OCI-LY1 (cell line): ENCODE data around the gene GPR37L1.

Experiments
- H2AFZ ChIP-seq: fragments of 200-600 bp; sonication (generic), shearing (Covaris generic); 2 replicates; pipeline ENCODE4 v1.6.0; 2014; ENCODE audit warnings: antibody characterized with exemption, mild to moderate bottlenecking, low read length
- H3F3A ChIP-seq: fragments of 200-600 bp; sonication (generic), shearing (Covaris generic); 2 replicates; pipeline ENCODE4 v1.6.0; 2014; ENCODE audit warnings: mild to moderate bottlenecking, antibody characterized with exemption, low read length, moderate library complexity; ENCODE audit not compliant: insufficient read depth
- H3K27ac ChIP-seq: fragments of 200-600 bp; sonication (generic); 2 replicates; pipeline ENCODE4 v1.5.1; 2014; ENCODE audit warnings: low read length, mixed run types, mild to moderate bottlenecking, low read depth; ENCODE audit not compliant: poor library complexity, severe bottlenecking
- H3K27me3 ChIP-seq: fragments of 200-600 bp; sonication (generic); 2 replicates; pipeline ENCODE4 v1.6.0; 2014; ENCODE audit warnings: antibody characterized with exemption, mild to moderate bottlenecking, low read length, moderate library complexity; ENCODE audit not compliant: insufficient read depth
- H3K36me3 ChIP-seq: fragments of 200-600 bp; sonication (generic); 2 replicates; pipeline ENCODE4 v1.6.1; 2014; ENCODE audit warnings: mild to moderate bottlenecking, antibody characterized with exemption, low read length, moderate library complexity, mixed read lengths; ENCODE audit not compliant: insufficient read depth
- H3K4me1 ChIP-seq: fragments of 200-600 bp; sonication (generic); 2 replicates; pipeline ENCODE4 v1.5.1; 2014; ENCODE audit warnings: mild to moderate bottlenecking, low read length, moderate library complexity; ENCODE audit not compliant: insufficient read depth, severe bottlenecking
- H3K4me2 ChIP-seq: fragments of 200-600 bp; sonication (generic), shearing (Covaris generic); 2 replicates; pipeline ENCODE4 v1.6.1; 2014; ENCODE audit warnings: low read length
- H3K4me3 ChIP-seq: fragments of 200-600 bp; sonication (generic); 2 replicates; pipeline ENCODE4 v1.5.1; 2014; ENCODE audit warnings: low read length, low read depth, mild to moderate bottlenecking, mixed read lengths; ENCODE audit not compliant: poor library complexity, severe bottlenecking
- H3K79me2 ChIP-seq: fragments of 200-600 bp; shearing (Covaris generic); 2 replicates; pipeline ENCODE4 v1.6.1; 2016; ENCODE audit warnings: mixed run types, low read length, mixed read lengths; ENCODE audit not compliant: insufficient read depth
- H3K9ac ChIP-seq: fragments of 200-600 bp; sonication (generic), shearing (Covaris generic); 2 replicates; pipeline ENCODE4 v1.6.1; 2014; ENCODE audit warnings: mild to moderate bottlenecking, low read length, mixed read lengths
- H3K9me2 ChIP-seq: fragments of 200-600 bp; sonication (generic), shearing (Covaris generic); 2 replicates; pipeline ENCODE4 v1.6.1; 2014; ENCODE audit warnings: low read depth, mild to moderate bottlenecking, low read length, mixed read lengths
- H3K9me3 ChIP-seq: fragments of 200-600 bp; shearing (Covaris generic); 2 replicates; pipeline ENCODE4 v1.6.1; 2014; ENCODE audit warnings: low read length, mixed read lengths
- H4K20me1 ChIP-seq: fragments of 200-600 bp; sonication (generic), shearing (Covaris generic); 2 replicates; pipeline ENCODE4 v1.6.0; 2016; ENCODE audit warnings: mild to moderate bottlenecking, low read length; ENCODE audit not compliant: insufficient read depth
- EZH2 ChIP-seq: fragments of 200-600 bp; sonication (generic), shearing (Covaris generic); IDR thresholded peaks from 2 replicates; pipeline ENCODE4 v1.8.0; 2017; ENCODE audit warnings: borderline replicate concordance, mixed run types, mild to moderate bottlenecking, antibody characterized with exemption, low read length, moderate library complexity, mixed read lengths
- TF ChIP-seq, protein P1 (sequence below): fragments of 200-600 bp; sonication (generic), shearing (Covaris generic); IDR thresholded peaks from 2 replicates; pipeline ENCODE4 v1.5.1; 2017; ENCODE audit warnings: mild to moderate bottlenecking, antibody characterized with exemption, low read length, moderate library complexity, mixed read lengths

The GPR37L1 gene

DNA sequence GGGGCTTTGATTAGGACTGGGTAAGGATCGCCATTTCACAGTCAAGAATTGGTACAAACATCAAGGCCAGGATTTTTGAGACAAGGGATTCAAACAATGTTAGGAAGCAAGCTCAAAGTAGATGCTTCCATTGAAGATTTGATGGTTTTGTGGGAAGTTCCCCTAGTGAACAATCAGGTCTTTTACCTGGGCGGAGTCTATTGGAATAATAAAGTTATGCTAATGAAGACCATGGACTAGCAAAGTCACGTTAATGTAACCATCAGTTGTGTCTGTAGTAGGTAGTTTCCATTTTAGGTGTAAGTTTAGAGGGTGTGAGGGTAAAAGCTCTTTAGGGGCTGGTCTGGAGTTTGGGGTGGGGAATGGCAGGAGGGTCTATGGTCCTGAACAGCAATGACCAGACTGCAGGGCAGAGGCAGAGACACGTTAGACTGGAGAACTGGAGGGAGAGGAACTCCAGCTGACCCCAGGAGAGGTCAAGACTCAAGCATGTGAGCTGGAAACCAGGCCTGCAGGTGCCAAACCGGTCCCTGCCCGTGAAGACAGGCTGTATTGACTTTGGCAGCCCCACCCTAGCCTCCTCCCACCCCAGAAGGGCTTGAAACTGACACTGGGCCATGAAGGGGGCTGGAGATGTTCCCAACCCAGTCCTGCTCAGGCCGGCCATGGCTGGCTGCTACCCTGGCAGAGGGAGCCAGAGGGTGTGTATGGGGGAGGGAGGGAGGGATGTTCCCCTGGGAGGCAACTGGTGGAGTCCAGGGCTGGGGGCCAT lies 36.0 kb upstream of the GPR37L1 start:
- Histone ChIP-seq H3K4me3 (no peak overlapping the region), H3K4me2 (no peak overlapping the region), H3K27ac (no peak overlapping the region), H3K4me1 (no peaks in the 10 kb centered on the region), H3K27me3 (no peaks in the 10 kb centered on the region), H3K36me3 (no peaks in the 10 kb centered on the region), H2AFZ (no peak overlapping the region), H3K79me2 (no peaks in the 10 kb centered on the region), H4K20me1 (no peaks in the 10 kb centered on the region), H3K9me2 (no peaks in the 10 kb centered on the region), H3K9ac (no peak overlapping the region), H3K9me3 (no peaks in the 10 kb centered on the region), H3F3A (no peaks in the 10 kb centered on the region)
- no peak for TF ChIP-seq EZH2
- TF ChIP-seq, protein P1, sequence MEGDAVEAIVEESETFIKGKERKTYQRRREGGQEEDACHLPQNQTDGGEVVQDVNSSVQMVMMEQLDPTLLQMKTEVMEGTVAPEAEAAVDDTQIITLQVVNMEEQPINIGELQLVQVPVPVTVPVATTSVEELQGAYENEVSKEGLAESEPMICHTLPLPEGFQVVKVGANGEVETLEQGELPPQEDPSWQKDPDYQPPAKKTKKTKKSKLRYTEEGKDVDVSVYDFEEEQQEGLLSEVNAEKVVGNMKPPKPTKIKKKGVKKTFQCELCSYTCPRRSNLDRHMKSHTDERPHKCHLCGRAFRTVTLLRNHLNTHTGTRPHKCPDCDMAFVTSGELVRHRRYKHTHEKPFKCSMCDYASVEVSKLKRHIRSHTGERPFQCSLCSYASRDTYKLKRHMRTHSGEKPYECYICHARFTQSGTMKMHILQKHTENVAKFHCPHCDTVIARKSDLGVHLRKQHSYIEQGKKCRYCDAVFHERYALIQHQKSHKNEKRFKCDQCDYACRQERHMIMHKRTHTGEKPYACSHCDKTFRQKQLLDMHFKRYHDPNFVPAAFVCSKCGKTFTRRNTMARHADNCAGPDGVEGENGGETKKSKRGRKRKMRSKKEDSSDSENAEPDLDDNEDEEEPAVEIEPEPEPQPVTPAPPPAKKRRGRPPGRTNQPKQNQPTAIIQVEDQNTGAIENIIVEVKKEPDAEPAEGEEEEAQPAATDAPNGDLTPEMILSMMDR: no peak

DNA sequence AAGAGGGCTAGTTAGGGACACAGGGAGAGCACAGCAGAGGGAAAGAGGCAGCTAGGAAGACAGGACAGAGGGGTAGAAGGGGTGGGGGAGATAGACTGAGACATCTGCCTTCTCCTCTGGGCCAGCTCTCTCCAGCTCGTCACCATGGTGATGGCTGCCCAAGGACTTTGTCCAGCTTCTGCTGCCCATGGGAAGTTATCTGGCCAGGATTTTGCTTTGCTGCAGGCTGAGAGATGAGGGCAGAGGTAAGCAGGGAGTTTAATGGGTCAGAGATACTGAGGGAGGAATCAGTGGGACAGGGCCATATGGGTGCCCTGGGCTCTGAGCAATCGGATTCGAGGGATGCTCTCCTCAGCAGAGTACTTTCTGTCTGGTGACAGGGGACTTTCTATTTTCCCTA lies 34.5 kb upstream of the GPR37L1 start:
- Histone ChIP-seq H3K36me3 (no peaks in the 10 kb centered on the region), H3K4me2 (no peak overlapping the region), H3K27me3 (no peaks in the 10 kb centered on the region), H4K20me1 (no peaks in the 10 kb centered on the region), H3F3A (no peaks in the 10 kb centered on the region), H2AFZ (no peak overlapping the region), H3K9ac (no peak overlapping the region), H3K27ac (no peak overlapping the region), H3K4me1 (no peaks in the 10 kb centered on the region), H3K9me2 (no peaks in the 10 kb centered on the region), H3K79me2 (no peaks in the 10 kb centered on the region), H3K4me3 (no peak overlapping the region), H3K9me3 (no peaks in the 10 kb centered on the region)
- TF ChIP-seq, protein P1: no peak
- TF ChIP-seq EZH2: no peak

DNA sequence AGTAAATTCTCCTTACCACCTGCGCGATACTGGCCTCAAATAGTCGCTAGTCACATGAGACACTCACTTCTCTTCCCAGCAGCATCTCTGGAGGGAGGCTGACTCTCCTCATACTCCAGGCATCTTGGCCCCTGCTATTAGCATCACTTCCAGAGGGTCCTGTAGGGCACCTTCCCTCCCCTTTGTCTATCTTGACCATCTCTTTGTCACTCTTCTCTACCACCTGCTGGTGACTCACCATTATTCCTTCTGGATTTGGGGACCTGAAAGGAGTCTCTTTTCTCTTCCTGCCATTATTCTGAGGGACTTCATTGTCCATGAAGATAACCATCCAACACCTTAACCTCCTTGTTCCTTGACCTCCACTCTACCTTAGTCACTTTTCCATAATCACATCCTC lies 31.7 kb upstream of the GPR37L1 start:
- Histone ChIP-seq H4K20me1 (no peaks in the 10 kb centered on the region), H3K27ac (no peak overlapping the region), H3K36me3 (no peaks in the 10 kb centered on the region), H3F3A (no peaks in the 10 kb centered on the region), H3K4me3 (no peak overlapping the region), H3K27me3 (no peaks in the 10 kb centered on the region), H3K9me3 (no peaks in the 10 kb centered on the region), H3K79me2 (no peaks in the 10 kb centered on the region), H3K4me1 (no peaks in the 10 kb centered on the region), H3K9ac (no peak overlapping the region), H3K9me2 (no peaks in the 10 kb centered on the region), H2AFZ (no peak overlapping the region), H3K4me2 (no peak overlapping the region)
- TF ChIP-seq, protein P1: no peak
- no peak for TF ChIP-seq EZH2
